RWPE2 (cell line): ENCODE data around the gene DPEP1.

Source experiments
- ATAC-seq: fragments of 200-7000 bp; cut with Tn5 transposase; 3 replicates; pipeline ENCODE4 v1.9.1; 2021; ENCODE audit warnings: low read depth
- DNase-seq: peaks from one replicate; pipeline ENCODE4 v3.0.0-alpha.2; 2020; ENCODE audit warnings: low spot score
- H3K27ac ChIP-seq: fragments of 450-650 bp; 2 replicates; pipeline ENCODE4 v1.5.1; 2017; ENCODE audit warnings: mild to moderate bottlenecking; ENCODE audit not compliant: poor library complexity, severe bottlenecking
- H3K27me3 ChIP-seq: fragments of 250-450 bp; sonication (Bioruptor Pico); 2 replicates; pipeline ENCODE4 v1.5.1; 2021; ENCODE audit warnings: mild to moderate bottlenecking, moderate library complexity; ENCODE audit not compliant: insufficient read depth, poor library complexity, severe bottlenecking
- H3K36me3 ChIP-seq: fragments of 250-450 bp; sonication (Bioruptor Pico); 2 replicates; pipeline ENCODE4 v1.5.1; 2020; ENCODE audit warnings: low read depth, mild to moderate bottlenecking, moderate library complexity
- H3K4me1 ChIP-seq: fragments of 250-450 bp; sonication (Bioruptor Pico); 2 replicates; pipeline ENCODE4 v1.5.1; 2021; ENCODE audit warnings: mild to moderate bottlenecking, moderate library complexity; ENCODE audit not compliant: insufficient read depth, poor library complexity, severe bottlenecking
- H3K4me3 ChIP-seq: fragments of 250-450 bp; sonication (Bioruptor Pico); 2 replicates; pipeline ENCODE4 v1.5.1; 2021; ENCODE audit warnings: mild to moderate bottlenecking, moderate library complexity; ENCODE audit not compliant: severe bottlenecking
- H3K9me3 ChIP-seq: fragments of 250-450 bp; sonication (Bioruptor Pico); 2 replicates; pipeline ENCODE4 v1.5.1; 2021; ENCODE audit warnings: mild to moderate bottlenecking, moderate library complexity; ENCODE audit not compliant: severe bottlenecking
- TF ChIP-seq, protein P1 (sequence below): fragments of 450-650 bp; IDR thresholded peaks from one replicate; pipeline ENCODE4 v1.5.1; 2017; ENCODE audit warnings: mild to moderate bottlenecking, moderate library complexity; ENCODE audit not compliant: poor library complexity, severe bottlenecking

DPEP1 gene

GRCh38 chr16:89687092-89687940, 73.9 kb downstream of the DPEP1 start:
- DNase-seq (no peak), ATAC-seq (peak; percentile 64)
- Histone ChIP-seq H3K27me3 (no peaks in the 10 kb centered on the region), H3K36me3 (peaks cover 49% of the 10 kb centered on the region), H3K4me1 (no peaks in the 10 kb centered on the region), H3K9me3 (no peaks in the 10 kb centered on the region), H3K4me3 (peak overlapping the region; percentile 89), H3K27ac (peak overlapping the region; percentile 73)
- TF ChIP-seq, protein P1, sequence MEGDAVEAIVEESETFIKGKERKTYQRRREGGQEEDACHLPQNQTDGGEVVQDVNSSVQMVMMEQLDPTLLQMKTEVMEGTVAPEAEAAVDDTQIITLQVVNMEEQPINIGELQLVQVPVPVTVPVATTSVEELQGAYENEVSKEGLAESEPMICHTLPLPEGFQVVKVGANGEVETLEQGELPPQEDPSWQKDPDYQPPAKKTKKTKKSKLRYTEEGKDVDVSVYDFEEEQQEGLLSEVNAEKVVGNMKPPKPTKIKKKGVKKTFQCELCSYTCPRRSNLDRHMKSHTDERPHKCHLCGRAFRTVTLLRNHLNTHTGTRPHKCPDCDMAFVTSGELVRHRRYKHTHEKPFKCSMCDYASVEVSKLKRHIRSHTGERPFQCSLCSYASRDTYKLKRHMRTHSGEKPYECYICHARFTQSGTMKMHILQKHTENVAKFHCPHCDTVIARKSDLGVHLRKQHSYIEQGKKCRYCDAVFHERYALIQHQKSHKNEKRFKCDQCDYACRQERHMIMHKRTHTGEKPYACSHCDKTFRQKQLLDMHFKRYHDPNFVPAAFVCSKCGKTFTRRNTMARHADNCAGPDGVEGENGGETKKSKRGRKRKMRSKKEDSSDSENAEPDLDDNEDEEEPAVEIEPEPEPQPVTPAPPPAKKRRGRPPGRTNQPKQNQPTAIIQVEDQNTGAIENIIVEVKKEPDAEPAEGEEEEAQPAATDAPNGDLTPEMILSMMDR = no peak
